Measurements from ENCODE around the gene FANCM.

- TF ChIP-seq CTCF (conservative IDR thresholded peaks at IDR 0.05; ENCODE audit: low read depth, low read length) (no peak), EZH2 (IDR thresholded peaks at IDR 0.05; ENCODE audit: borderline replicate concordance, low read depth, low read length, poor library complexity, severe bottlenecking) (no peak)
These were observed 15.6 kb upstream of the FANCM start for GRCh38 chr14:45120096-45120495.

All from A673 (cell line).